Inflammatory macrophage treated with lipopolysaccharide for 1 hour (primary cell): Measurements from ENCODE around the gene LPCAT3.

Experiments
- DNase-seq, 2 donors: peaks; one replicate each; pipeline ENCODE4 v3.0.0-alpha.2; 2020 to 2022

The LPCAT3 gene

GRCh38 chr12:6996040-6996441 lies 22.2 kb downstream of the LPCAT3 start:
- no peak for DNase-seq

DNA sequence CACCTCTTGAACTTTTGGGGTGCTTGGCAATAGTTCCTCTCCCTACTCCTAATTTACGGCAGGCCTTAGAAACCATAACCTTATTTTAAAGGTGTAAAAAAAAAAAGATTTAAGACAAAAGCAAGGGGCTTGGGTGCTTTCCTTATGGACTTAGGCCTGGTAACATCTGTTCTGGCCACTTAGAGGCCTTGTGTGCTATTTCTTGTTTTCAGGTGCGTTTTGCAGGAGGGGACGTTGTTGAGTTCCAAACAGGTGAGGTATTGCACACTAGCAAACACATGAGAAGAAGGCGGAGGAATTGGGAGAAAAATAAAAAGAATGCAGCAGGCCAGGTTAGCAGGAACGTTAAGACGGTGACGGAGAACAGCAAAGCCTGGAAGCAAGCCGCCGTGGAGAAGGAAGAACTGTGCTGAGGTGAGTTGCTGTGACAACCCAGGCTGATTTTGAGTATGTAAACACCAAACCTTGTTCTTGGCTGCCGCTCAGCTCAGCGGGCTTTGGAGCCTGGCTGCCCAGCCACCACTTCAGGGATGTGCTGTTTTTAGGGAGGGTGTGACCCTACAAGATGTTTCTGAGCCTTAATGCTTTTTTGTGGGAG lies 30.2 kb downstream of the LPCAT3 start:
- no peak for DNase-seq

GRCh38 chr12:6982532-6982931 lies 35.7 kb downstream of the LPCAT3 start:
- no peak for DNase-seq

DNA sequence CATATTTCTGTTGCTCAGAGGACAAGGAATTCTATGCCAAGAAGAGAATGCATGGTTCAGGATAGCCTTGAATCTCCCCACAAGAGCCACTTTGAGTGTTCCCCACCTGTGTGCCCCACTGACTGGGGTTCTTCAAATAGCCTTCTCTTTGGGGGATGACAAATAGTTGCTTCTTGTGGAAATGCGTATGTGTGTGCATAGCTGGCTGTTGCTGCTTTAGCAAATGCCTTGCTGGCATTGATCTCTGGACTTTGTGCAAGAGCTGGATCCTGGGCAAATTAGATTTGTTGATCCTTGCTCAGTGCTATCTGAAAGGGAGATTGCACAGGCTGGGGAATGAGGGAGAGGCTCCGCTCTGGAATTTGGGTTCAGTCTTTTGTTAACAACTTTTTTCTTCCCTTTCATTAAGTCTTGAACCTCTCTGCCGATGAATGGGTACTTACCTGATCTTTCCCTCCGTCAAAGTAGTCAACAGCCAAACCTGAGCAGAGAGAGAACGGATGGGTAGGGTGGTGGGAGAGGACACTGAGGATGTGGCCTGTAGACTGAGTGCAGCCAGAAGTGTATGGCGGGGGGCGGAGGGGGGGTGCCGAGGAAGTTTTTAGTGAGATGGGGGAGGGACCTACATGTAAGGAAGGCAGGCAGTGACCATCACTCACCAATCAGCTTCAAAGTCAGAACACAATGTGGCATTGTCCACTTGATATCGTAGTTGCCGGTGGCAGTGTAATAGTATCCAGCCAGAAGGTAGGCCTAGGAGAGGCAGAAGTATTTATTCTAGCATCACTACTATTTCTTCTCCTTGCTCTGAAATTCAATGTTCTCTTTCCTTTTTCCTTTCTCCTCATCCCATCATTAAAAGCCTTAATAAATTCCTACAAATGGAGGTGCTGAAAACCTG lies 36.9 kb downstream of the LPCAT3 start:
- DNase-seq: no peak

DNA sequence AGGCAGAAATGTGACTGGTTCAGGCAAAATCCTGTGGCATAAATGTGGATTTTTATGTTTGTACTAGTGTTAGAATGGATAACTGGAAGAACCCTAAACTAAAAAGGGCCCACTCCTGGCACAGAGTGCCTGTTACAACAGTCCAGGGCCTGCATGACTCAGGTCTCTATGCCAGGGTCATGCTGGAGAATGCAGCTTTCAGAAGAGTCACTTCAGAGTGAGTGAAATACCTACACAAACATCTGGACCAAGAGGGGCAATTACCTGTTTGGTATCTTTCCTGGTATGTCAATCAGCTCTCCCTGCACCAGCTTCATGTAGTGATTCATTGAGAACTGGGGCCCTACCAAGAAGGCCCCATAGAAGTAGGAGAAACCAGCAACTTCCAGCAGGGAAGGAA lies 37.5 kb downstream of the LPCAT3 start:
- DNase-seq: no peak

- DNase-seq: no peak
Observed at GRCh38 chr12:6980075-6980474, 38.2 kb downstream of the LPCAT3 start.

DNA sequence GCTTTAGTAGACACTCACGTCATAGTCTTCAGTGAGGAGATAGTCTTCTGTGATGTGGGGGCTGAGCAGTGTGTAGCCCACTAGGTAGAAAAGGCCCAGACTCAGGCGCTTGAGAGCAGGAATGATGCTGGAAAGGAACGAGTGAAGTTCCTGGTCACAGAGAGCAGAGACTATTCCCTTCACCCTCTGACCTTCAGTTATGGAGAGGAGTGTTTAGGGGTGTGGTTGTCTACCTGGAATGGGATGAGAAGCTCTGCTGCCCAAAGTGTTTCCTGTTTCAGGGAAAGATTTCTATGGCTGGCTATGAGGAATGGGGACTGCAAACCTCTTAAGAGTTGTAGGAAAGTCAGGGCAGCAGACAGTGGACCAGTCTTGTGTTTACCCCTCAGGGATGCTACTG lies 38.8 kb downstream of the LPCAT3 start:
- no peak for DNase-seq

DNA sequence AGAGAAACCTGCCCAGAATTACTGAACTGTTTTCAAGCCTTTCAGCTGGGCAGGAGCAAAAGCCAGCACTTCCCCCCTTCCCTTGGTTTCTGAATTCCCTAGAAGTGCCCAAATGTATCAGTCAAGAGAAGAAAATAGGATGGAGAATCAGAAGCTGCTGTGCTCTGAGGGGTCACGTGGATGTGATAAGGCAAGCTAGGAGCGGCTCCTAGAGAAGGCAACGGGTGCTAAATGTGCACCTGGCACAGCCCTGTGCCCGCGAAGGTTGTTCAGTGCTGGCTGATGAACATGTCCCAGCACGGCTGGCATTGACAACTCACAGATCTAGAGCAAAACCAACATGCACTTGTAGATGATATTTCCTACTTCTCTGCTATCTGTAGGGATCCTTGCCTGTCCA lies 39.3 kb downstream of the LPCAT3 start:
- DNase-seq: no peak

DNA sequence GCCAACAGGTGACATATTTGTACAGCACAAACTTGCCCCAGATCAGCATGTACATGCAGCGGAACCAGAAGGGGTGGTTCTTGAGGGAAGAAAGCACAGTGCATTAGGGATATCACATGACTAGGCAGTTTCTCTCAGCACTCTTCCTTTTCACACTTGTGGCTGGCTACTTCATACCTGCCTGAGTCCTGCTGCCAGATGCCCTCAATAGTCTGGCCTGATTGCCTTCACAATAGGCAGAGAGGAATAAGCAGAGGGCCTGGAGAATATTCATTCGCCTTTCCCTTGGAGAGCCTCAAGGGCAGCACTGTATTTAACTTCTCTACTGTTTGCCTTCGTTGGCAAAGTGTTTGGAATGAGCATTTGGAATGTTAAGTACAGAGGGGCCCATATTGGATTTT lies 39.7 kb downstream of the LPCAT3 start:
- DNase-seq: no peak

GRCh38 chr12:6978188-6978587 lies 40.1 kb downstream of the LPCAT3 start:
- no peak for DNase-seq

- DNase-seq: no peak
Observed at GRCh38 chr12:6977653-6978052, 40.6 kb downstream of the LPCAT3 start.

DNA sequence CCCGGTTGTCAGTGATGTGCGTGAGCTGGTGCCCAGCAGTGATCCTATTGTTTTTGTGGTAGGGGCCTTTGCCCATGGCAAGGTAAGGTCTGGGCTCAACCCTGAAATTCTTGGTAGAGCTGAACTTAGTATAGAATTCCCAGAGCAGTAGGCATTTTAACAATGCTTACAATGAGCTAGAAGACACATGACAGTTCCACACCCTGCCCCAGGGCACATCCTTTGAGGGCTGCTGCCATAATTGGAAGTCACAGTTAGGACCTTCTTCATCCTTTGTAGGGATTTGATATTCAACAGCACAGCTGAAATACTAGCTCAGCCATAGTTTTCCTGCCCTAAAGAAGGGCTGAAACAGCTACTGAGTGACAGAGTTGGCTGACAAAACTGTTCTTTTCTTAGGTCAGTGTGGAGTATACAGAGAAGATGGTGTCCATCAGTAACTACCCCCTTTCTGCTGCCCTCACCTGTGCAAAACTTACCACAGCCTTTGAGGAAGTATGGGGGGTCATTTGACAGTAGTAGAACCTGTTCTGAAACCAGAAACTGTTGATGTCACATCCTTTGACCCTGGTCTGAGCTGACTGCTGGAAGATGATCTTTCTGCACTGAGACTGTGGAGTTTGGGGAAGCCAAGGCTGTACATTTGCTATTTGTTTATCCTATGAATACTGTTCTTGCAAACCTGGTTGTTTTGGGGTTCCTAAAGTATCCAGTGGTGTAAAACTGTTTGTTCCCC lies 42.8 kb downstream of the LPCAT3 start:
- no peak for DNase-seq

- no peak for DNase-seq
Observed at GRCh38 chr12:6974180-6974579, 44.1 kb downstream of the LPCAT3 start.

GRCh38 chr12:6970096-6970527 lies 48.2 kb downstream of the LPCAT3 start:
- no peak for DNase-seq

- DNase-seq: no peak
Observed at GRCh38 chr12:6968426-6968825, 49.9 kb downstream of the LPCAT3 start.

DNA sequence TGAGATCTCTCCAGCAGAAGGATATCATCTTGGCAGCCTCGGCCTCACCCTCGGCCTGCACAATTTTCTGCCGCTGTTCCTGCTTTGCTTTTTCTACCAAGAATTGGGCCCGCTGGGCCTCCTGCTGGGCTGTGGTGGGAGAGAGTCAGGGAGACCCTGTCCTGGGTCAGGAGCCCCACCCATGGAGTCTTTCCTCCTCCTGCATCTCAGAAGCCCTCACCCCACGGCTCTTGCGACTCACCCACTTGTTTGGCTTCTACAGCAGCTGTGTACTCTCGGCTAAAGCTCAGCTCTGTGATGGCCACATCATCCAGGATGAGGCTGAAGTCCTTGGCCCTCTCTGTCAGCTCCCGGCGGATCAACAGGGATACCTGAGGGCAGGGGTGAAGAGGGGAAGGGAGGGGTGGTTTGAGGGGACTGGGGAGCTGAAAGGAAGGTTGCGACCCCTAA lies 50.6 kb downstream of the LPCAT3 start:
- DNase-seq: no peak

DNA sequence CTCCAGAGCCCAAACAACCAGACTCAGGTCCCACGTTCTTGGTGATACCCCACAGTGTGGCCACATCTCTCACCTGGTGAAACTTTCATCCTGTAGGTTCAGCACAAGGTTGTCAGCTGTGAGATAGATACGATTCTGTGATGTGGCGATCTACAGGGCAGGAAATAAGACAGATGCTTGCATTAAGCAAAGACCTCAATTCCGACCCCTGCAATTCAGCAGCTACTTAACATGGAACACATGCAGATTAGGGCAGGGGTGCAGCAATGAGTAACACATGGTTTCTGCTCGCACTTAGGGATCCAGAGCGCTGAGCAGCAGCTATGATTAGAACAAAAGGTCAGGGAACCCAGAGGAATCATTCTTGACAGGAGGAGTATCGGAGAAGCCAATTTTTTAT lies 51.9 kb downstream of the LPCAT3 start:
- no peak for DNase-seq

GRCh38 chr12:6965714-6966113 lies 52.6 kb downstream of the LPCAT3 start:
- DNase-seq: no peak

- peak; percentile 77 to 95 for DNase-seq
Observed at GRCh38 chr12:6965026-6965661, 53.1 kb downstream of the LPCAT3 start.

- DNase-seq: no peak
Observed at GRCh38 chr12:6964605-6965025, 53.7 kb downstream of the LPCAT3 start.

- no peak for DNase-seq
Observed at GRCh38 chr12:6963791-6964413, 54.4 kb downstream of the LPCAT3 start.

DNA sequence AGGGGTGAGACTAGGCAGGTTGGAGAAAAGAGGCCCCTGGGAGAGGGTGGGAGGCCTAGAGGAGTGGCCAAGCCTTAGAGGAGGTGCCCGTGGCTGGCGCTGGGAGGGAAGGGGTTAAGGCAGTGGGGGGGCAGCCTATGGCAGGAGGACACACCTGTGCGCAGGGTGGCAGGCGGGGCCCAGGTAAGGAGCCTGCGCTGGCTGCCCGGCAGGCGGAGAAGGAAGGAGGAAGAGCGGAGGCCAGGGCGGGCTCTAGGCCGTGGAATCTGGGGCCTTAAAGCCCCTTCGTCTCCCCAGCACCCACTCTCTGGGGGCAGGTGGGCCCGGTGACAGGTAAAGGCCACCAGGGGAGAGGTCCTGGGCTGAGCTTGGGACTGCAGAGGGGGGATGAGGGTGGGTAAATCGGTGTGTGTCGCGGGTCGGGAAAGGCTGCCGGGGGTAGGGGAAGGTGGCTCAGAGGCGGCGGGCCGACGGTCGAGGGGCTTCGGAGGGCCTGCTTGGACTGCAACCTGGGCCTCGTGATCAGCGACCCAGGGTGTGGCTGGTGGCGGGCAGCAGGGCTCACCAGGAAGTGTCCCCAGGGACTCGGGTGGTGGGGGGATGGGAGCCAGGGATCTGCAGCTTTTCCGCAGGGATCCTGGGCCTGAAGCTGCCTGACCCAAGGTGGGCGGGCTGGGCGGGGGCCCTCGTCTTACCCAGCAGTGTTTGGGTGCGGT lies 55.1 kb downstream of the LPCAT3 start:
- no peak for DNase-seq
